ENCODE results near the gene ALDH3A1.

ALDH3A1 gene

DNA sequence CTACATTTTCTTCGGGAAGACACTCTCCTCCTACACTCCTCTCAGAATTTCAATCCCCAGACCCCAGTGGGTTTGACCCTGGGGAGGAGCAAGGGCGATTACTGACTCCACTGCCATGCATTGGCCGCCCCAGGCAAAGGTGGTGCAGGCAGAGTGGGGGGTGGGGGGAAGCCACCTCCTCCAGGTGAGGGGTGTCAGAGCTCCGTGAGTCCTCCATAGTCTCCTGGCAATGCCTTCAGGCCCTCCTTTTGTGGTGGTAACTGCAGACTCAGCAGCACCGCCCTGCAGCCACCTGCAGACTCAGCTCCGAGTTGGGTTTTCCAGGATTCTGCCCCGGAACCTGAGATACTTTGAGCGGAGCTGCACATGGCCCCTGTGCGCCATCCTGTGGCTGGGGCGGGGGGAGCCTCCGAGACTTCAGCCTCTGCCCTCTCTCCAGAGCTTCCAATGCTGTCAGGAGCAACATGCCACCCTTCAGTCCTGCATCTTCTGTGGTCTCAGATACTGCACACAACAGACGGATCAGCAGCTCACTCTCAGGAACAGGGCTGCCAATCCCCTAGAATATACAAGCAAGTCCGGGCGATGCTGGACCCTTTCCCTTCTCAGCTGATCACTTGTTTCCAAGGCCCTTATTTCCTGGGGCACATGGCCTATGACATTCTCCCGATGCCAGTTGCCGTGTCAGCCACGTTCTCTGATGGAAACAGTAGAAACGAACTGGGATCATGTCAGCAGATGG is 29.3 kb downstream of the ALDH3A1 start:
- DNase-seq = no peak

DNA sequence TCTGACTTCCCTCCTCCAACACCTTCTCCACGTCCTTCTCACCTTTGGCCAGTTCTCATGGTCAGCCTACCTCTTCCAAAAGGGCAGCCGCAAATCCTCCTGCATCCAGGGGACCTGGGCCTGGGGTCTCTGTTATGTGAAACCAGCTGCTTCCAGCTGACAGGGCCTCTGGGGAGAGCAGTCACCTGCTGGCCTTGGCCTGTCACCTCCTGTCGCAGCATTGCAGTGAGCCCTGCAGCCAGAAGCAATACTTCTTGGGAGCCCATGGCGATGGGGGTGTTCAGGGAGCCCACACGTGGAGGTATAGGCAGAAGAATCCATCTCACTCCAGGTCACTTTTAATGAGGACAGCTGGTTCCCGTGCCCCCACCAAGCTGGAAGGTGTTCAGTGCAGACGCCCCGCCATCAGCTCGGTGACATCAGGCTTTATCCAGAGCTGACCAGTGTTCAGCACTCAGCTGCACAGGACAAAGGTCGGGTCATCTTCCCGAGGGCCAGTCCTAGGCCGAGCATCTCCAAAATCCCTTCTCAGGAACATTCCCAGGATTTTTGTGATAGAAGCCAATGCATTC is 30.0 kb downstream of the ALDH3A1 start:
- no peak for DNase-seq

DNA sequence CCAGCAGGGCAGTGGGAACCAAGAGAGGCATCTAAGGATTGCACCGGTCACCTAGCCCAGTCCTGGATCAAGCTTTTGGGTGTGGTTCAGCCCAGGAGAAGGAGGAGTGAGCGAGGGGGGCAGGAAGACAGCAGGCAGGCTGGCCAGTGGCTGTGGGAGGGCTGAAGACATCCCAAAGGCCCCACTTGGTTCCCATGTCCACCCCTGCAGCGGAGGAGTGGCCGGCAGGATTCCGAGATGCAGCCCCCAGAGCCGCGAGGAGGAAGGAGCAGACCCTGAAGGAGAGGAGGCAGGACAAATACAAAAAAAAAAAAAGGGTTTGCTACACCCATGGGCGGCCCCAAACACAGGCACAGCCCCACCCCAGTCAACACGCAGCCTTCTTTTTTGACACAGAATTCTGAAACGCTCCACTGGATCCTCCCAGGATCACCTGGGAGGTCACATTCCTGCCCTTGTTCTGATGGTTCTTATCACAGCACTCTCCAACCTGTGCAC is 30.6 kb downstream of the ALDH3A1 start:
- DNase-seq = no peak

- DNase-seq = no peak
Measured at GRCh38 chr17:19717031-19717360, 31.1 kb downstream of the ALDH3A1 start.

GRCh38 chr17:19716108-19717030 is 31.7 kb downstream of the ALDH3A1 start, which contains the start of gene SLC47A2:
Gene SLC47A2 (minus strand): TSS chr17:19716584. CDS start chr17:19716555, 29 bp downstream.
- DNase-seq = no peak

- no peak for DNase-seq
Measured at GRCh38 chr17:19714542-19715411, 33.3 kb downstream of the ALDH3A1 start.

DNA sequence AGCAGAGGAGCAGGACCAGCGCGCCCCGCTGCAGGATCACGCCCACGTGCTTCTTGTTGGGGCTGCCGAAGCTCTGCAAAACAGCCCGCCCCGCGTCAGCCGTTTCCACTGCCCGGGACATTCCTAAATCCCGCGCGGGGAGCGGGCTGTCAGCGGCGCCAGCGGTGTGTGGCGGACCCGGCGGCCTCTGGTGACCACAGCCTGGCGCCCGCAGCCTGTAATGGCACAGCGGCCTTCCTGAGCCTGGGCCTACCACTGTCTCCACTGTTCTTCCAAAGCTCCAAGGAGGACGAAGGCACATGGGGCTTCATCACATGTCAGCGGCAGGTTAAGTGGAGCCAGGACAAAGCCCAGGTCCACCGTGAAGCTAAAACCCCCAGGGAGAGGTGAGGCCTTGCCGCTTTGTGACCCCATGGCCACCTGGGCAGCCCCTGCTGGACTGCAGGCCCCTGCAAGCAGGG is 34.2 kb downstream of the ALDH3A1 start:
- DNase-seq = no peak

DNA sequence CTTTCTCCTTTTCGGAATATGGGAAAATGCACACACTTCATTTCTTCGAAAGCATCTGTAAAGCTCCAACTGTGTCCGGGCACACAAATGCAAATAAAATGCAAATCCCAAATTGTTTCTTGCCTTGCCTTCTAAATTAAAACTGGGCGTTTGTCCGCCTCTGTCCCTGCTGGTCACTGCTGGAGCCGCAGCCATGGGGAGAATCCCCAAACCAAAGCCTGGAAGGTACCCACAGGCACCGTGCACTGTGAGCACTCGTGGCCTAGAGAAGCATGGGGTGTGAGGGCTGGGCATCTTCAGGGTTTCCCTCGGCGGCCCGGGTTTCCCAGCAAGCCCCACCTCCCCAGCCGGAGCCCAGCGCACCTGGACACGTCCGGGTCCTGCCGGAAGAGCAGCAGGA is 34.6 kb downstream of the ALDH3A1 start:
- DNase-seq = no peak

DNA sequence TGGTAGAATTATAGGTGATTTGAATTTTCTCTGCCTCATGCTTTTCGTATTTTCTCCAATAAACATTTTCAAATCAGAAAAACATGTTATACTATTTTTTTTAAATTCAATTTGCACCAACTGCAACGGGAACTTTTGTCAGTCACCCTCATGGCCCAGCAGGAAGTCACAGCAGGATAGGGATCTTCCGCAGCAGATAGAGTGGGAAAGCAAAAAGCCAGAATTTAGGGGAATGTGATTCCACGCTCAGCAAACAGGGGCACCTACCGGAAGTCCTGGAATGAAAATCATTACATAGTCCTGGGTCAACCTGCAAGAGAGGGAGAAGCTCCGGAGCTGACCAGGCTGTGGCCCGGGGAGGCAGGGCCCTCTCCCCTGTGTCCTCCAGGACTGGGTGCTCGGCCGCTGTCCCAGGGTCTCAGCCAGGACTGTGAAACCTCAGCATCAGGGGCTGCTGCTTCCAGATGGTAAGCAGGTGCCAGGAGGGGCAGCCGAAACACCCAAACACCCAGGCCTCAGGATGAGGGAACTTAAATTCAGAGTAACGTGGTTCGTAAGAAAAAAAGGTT is 35.6 kb downstream of the ALDH3A1 start:
- no peak for DNase-seq

GRCh38 chr17:19709841-19710240 is 38.3 kb downstream of the ALDH3A1 start:
- DNase-seq = no peak

DNA sequence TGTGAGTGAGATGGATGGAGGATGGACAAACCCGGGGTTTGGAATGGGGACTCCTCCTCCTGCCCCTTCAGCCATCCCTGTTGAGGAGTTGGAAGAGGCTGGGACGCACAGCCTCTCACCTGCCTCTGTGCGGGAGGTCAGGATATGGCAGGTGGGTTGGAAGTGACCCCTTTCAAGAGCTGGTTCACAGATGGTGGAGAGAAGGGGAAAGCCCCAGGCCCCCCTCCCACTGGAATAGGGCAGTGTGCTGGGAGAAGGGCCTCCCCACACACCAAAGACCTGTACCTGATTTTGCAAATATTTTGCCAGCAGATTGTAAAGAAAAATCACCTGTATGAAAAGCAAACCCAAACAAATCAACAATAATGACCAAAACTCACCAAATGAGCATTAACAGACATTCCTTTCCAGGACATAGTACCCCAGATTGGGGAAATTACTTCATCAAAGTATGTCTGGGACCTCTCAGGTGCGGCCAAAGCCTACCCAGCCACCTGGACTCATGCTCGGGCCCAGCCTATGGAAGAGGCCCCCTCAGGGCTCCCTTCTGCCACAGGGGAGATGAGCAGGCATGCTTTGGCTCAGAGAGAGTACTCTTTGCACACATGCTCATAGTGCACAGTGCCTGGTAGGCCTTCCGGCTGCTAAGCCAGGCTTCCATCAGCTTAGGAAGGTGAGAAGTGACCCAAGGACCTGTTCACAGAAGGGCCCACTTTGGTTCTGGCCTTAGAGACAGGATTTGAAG is 39.5 kb downstream of the ALDH3A1 start:
- DNase-seq = no peak

DNA sequence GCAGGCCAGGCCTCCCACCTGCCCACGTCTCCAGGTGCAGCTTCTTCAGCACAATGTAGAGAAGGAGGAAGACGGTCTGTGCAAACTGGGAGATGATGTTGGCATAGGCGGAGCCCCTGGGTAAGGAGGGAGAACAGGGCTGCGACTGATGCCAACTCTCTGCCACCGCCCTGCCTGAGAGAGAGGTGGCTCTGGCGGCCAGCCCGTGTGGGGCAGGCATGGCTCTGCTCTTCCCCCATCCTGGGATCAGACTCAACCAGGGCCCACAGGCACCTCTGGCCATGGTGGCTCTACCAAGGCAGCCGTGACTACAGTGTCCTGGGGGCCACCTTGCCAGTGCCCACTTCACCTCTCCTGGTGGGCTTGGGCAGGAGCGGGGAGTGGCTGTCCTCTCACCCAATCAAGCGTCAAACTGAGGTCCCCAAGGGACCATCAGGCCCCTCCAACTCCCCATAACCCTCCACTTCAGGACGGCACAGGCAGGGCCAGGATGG is 40.3 kb downstream of the ALDH3A1 start:
- DNase-seq = no peak

GRCh38 chr17:19706791-19707727 is 41.0 kb downstream of the ALDH3A1 start:
- no peak for DNase-seq

- no peak for DNase-seq
Measured at GRCh38 chr17:19705771-19706770, 42.0 kb downstream of the ALDH3A1 start.

DNA sequence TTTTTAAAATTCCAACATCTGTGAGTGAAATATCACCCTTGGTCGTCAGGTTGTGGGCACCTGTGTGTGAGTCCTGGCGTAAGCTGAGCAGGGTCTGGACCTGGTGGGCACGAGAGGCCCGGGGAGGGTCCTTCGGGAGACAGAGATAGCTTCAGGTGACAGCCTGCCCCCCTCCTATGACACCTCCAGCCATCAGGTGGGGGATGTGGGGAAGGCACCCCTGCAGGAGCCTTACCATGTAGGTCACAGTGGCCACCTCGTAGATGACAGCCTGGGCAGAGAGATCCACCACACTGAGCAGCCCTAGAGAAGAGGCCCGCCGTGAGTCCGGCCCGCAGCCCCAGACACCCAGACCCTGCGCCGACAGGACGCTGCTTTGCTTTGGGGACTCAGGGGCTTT is 42.9 kb downstream of the ALDH3A1 start:
- no peak for DNase-seq

DNA sequence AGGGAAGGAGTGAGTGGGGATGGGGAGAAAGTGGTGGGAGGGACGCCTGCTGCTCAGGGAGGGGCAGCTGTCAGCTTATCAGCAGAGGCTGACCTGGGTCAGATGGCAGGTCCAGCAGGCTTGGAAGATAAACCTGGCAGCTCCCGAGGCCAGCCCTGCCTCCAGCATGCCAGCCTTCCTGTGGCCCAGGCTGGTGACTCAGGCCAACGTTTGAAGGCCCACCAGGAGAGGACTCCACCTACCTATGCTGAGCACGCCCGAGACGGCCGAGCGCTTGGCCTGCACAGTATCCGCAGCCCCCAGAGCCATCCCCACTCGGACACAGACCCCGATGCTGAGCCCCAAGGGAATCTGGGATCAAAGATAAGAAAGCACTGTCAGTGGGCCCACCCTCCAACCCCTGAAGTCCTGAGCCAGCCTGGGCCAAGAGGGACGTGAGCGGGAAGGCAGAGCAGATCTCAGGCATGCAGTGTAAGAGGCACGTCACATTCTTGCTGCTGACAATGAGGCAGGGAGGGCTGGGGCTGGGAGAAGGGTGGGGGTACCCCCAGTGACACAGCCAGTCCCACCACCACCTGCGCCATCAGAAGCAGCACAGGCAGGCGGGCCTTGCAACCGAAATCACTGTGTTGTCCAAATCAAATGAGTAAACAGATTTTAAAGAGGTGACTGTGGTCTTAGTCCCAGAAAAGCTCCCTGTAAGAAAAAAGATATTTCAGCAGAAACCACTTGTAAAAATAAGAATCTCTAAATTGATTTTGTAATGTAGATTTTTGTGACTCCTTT is 44.1 kb downstream of the ALDH3A1 start:
- no peak for DNase-seq

DNA sequence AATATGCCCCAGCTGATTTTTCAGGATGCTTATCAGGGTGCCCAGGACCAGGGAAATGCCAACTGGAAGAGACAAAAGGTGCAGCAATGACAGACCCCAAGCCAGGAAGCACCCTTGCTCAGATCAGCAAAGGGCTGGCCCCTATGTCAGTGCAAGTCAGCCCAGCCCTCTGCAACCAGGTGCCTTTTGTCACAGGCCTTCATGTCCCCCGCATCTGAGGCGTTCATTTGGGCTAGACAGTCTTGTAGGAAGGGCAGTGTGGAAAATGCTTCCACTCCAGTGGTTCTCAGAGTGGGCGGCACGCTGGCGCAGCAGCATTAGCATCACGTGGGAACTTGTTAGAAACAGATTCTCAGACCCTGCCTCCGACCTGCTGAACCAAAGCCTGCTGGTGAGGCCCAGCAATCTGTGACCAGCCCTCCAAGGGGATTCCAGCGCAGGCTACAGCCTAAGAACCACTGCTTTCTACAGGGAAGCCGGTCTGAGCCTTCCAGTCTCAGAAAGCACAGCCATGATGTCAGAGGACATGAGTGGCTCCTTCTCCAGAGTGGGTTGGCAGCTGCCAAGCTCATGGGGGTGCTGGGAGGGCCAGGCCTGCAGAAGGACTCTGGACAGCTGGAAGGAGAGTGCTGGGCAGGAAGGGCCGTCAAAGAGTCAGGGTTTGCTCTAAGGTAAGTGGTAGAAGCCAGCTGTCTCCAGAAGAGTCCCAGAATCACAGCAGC is 44.8 kb downstream of the ALDH3A1 start:
- no peak for DNase-seq
